H1 (cell line): Measurements from ENCODE around the gene ARID2. TPM values are rescaled to one million over a fixed set of nuclear protein-coding genes. Genes with fewer than 3 reads are reported as not detected.

Experiments used
- CTCF ChIA-PET: fragments of 300-600 bp; sonication (Branson Sonifier 250); formaldehyde crosslinking; loops from one replicate; lab custom pipeline; 2021; ENCODE audit not compliant: partially characterized antibody; lab: Charles Lee
- POLR2A ChIA-PET: fragments of 300-600 bp; sonication (Branson Sonifier 250); formaldehyde crosslinking; loops from one replicate; lab custom pipeline; 2021; ENCODE audit warnings: inconsistent platforms; ENCODE audit not compliant: partially characterized antibody; lab: Charles Lee
- DNase-seq, 2 experiments: peaks; one replicate each; pipeline versions ENCODE4 v3.0.0 to v3.0.0-alpha.2; 2010 to 2022; ENCODE audit warnings: low spot score in 2 of 2, low read depth in 1 of 2, mixed read lengths in 1 of 2
- FAIRE-seq: peaks from 2 replicates; lab custom pipeline; 2011; peaks lifted over from hg19 to GRCh38; lab: Jason Lieb, UNC
- H2AFZ ChIP-seq: 2 replicates; pipeline ENCODE4 v1.8.1; 2012; ENCODE audit warnings: low read length, inconsistent platforms
- H2AK5ac ChIP-seq: 2 replicates; pipeline ENCODE4 v1.6.1; 2013; ENCODE audit warnings: low read depth, low read length
- H2BK120ac ChIP-seq: replicated peaks from 2 replicates; pipeline ENCODE3; 2013; ENCODE audit warnings: low read depth, low read length, inconsistent platforms
- H2BK12ac ChIP-seq: 2 replicates; pipeline ENCODE4 v1.6.1; 2013; ENCODE audit warnings: low read depth, low read length
- H2BK15ac ChIP-seq: 2 replicates; pipeline ENCODE4 v1.6.1; 2013; ENCODE audit warnings: low read length
- H2BK20ac ChIP-seq: 2 replicates; pipeline ENCODE4 v1.6.1; 2013; ENCODE audit warnings: low read length
- H2BK5ac ChIP-seq: 2 replicates; pipeline ENCODE4 v1.6.1; 2013; ENCODE audit warnings: low read depth, low read length
- H3K14ac ChIP-seq: 2 replicates; pipeline ENCODE4 v1.6.1; 2013; ENCODE audit warnings: inconsistent platforms; ENCODE audit not compliant: insufficient read length
- H3K18ac ChIP-seq: 2 replicates; pipeline ENCODE4 v1.6.1; 2013; ENCODE audit warnings: low read length; ENCODE audit errors: extremely low read depth
- H3K23ac ChIP-seq: 2 replicates; pipeline ENCODE4 v1.6.1; 2013; ENCODE audit warnings: inconsistent platforms; ENCODE audit not compliant: insufficient read length
- H3K23me2 ChIP-seq: 2 replicates; pipeline ENCODE4 v1.6.1; 2013; ENCODE audit warnings: low read depth, low read length
- H3K27ac ChIP-seq: 2 replicates; pipeline ENCODE4 v1.6.1; 2011; ENCODE audit warnings: low read depth, low read length, inconsistent platforms
- H3K27me3 ChIP-seq, 4 experiments: replicated peaks in 1 of 4; 1 replicate in 1 of 4; 2 replicates in 3 of 4; pipeline versions ENCODE4 v1.6.1 to v1.8.1; 2011 to 2013; ENCODE audit warnings: low read length in 3 of 4, mild to moderate bottlenecking in 3 of 4, inconsistent platforms in 2 of 4, mixed read lengths in 2 of 4, moderate library complexity in 1 of 4; ENCODE audit not compliant: control insufficient read depth in 3 of 4, insufficient read depth in 3 of 4; ENCODE audit errors: extremely low read depth in 1 of 4
- H3K36me3 ChIP-seq, 4 experiments: 2 replicates each; pipeline versions ENCODE4 v1.6.1 to v1.8.1; 2011 to 2013; ENCODE audit warnings: mild to moderate bottlenecking in 4 of 4, low read length in 3 of 4, moderate library complexity in 2 of 4, control low read depth in 1 of 4, inconsistent platforms in 1 of 4; ENCODE audit not compliant: insufficient read depth in 4 of 4, control insufficient read depth in 2 of 4
- H3K4ac ChIP-seq: replicated peaks from 2 replicates; pipeline ENCODE3; 2013; ENCODE audit warnings: low read length, low read depth, mixed read lengths, inconsistent platforms; ENCODE audit not compliant: insufficient read length
- H3K4me1 ChIP-seq, 4 experiments: replicated peaks in 1 of 4; 1 replicate in 1 of 4; 2 replicates in 3 of 4; pipeline versions ENCODE4 v1.6.1 to v1.8.1; 2011 to 2013; ENCODE audit warnings: low read length in 3 of 4, inconsistent platforms in 2 of 4, mixed read lengths in 1 of 4; ENCODE audit not compliant: insufficient read depth in 4 of 4, control insufficient read depth in 3 of 4
- H3K4me2 ChIP-seq, 2 experiments: 2 replicates each; pipeline versions ENCODE4 v1.6.1 to v1.8.1; 2011 to 2013; ENCODE audit warnings: low read depth in 2 of 2, low read length in 2 of 2, control low read depth in 1 of 2, inconsistent platforms in 1 of 2, mild to moderate bottlenecking in 1 of 2; ENCODE audit not compliant: insufficient read depth in 1 of 2
- H3K4me3 ChIP-seq, 4 experiments: fragments of 200-600, 300-600 bp in 1 of 4; sonication (generic), shearing (Covaris generic), sonication (Bioruptor Twin) in 1 of 4; 2 replicates each; pipeline versions ENCODE4 v1.5.1 to v1.8.1; 2011 to 2016; ENCODE audit warnings: low read length in 4 of 4, low read depth in 3 of 4, control low read depth in 2 of 4, inconsistent platforms in 2 of 4, mild to moderate bottlenecking in 2 of 4, mixed read lengths in 1 of 4, moderate library complexity in 1 of 4; ENCODE audit not compliant: insufficient read depth in 2 of 4; ENCODE audit errors: extremely low read depth in 1 of 4
- H3K56ac ChIP-seq: replicated peaks from 2 replicates; pipeline ENCODE3; 2013; ENCODE audit warnings: low read depth, mild to moderate bottlenecking, mixed read lengths, low read length, inconsistent platforms; ENCODE audit not compliant: insufficient read length
- H3K79me1 ChIP-seq: 2 replicates; pipeline ENCODE4 v1.6.1; 2013; ENCODE audit warnings: low read depth, low read length, control low read depth
- H3K79me2 ChIP-seq, 2 experiments: 2 replicates each; pipeline versions ENCODE4 v1.6.1 to v1.8.1; 2012 to 2013; ENCODE audit warnings: low read length in 2 of 2, mild to moderate bottlenecking in 2 of 2, inconsistent platforms in 1 of 2; ENCODE audit not compliant: insufficient read depth in 2 of 2, control insufficient read depth in 1 of 2
- H3K9ac ChIP-seq, 4 experiments: replicated peaks in 1 of 4; 1 replicate in 1 of 4; 2 replicates in 3 of 4; pipeline versions ENCODE4 v1.6.1 to v1.8.1; 2011 to 2013; ENCODE audit warnings: low read depth in 3 of 4, low read length in 3 of 4, control low read depth in 2 of 4, mild to moderate bottlenecking in 2 of 4, moderate library complexity in 2 of 4, inconsistent platforms in 1 of 4; ENCODE audit errors: extremely low read depth in 1 of 4
- H3K9me3 ChIP-seq, 2 experiments: 2 replicates each; pipeline versions ENCODE4 v1.6.1 to v1.8.1; 2012 to 2013; ENCODE audit warnings: mild to moderate bottlenecking in 2 of 2, moderate library complexity in 2 of 2, control low read depth in 1 of 2, inconsistent platforms in 1 of 2, low read depth in 1 of 2, low read length in 1 of 2, mixed read lengths in 1 of 2; ENCODE audit not compliant: insufficient read depth in 2 of 2
- H4K20me1 ChIP-seq, 2 experiments: replicated peaks in 1 of 2; 2 replicates each; pipeline versions ENCODE3 to v1.8.1; 2011 to 2013; ENCODE audit warnings: inconsistent platforms in 2 of 2, low read length in 2 of 2, mild to moderate bottlenecking in 1 of 2; ENCODE audit not compliant: insufficient read depth in 2 of 2, control insufficient read depth in 1 of 2
- H4K5ac ChIP-seq: 2 replicates; pipeline ENCODE4 v1.6.1; 2013; ENCODE audit warnings: low read length, low read depth, mixed read lengths, inconsistent platforms; ENCODE audit not compliant: insufficient read length
- H4K8ac ChIP-seq: 2 replicates; pipeline ENCODE4 v1.8.0; 2013; ENCODE audit warnings: mild to moderate bottlenecking, moderate library complexity, low read length, inconsistent platforms; ENCODE audit not compliant: insufficient read depth; ENCODE audit errors: extremely low read depth
- H4K91ac ChIP-seq: replicated peaks from 2 replicates; pipeline ENCODE3; 2013; ENCODE audit warnings: low read length, mixed read lengths, inconsistent platforms; ENCODE audit not compliant: insufficient read length
- CHD2 ChIP-seq: IDR thresholded peaks from 2 replicates; pipeline ENCODE4 v1.6.1; 2012; ENCODE audit warnings: low read length, improper control_type of control experiment
- EP300 ChIP-seq, 2 experiments: IDR thresholded peaks; 1 replicate in 1 of 2; 2 replicates in 1 of 2; pipeline ENCODE4 v1.6.1; 2011 to 2012; ENCODE audit warnings: low read depth in 2 of 2, low read length in 2 of 2, mild to moderate bottlenecking in 2 of 2, borderline replicate concordance in 1 of 2, inconsistent platforms in 1 of 2, moderate library complexity in 1 of 2
- GTF2F1 ChIP-seq: IDR thresholded peaks from 2 replicates; pipeline ENCODE4 v1.6.1; 2012; ENCODE audit warnings: low read depth, low read length, improper control_type of control experiment, borderline replicate concordance
- JUND ChIP-seq: IDR thresholded peaks from 2 replicates; pipeline ENCODE4 v1.6.1; 2011; ENCODE audit warnings: mild to moderate bottlenecking, improper control_type of control experiment, low read length
- NANOG ChIP-seq: IDR thresholded peaks from 2 replicates; pipeline ENCODE4 v1.6.1; 2011; ENCODE audit warnings: low read length, low read depth, mild to moderate bottlenecking, inconsistent platforms; ENCODE audit not compliant: insufficient read depth, poor library complexity, severe bottlenecking
- SP2 ChIP-seq: IDR thresholded peaks from 2 replicates; pipeline ENCODE4 v1.6.1; 2012; ENCODE audit warnings: mild to moderate bottlenecking, low read length, inconsistent platforms
- TAF1 ChIP-seq: IDR thresholded peaks from 2 replicates; pipeline ENCODE4 v1.6.1; 2011; ENCODE audit warnings: mild to moderate bottlenecking, low read depth, low read length
- TBP ChIP-seq: IDR thresholded peaks from 2 replicates; pipeline ENCODE4 v1.6.1; 2011; ENCODE audit warnings: low read depth, low read length, improper control_type of control experiment
- WGBS, 2 experiments: shearing (Covaris generic) in 1 of 2; methylation state at CpG; one replicate each; pipeline versions ENCODE4 v1.1.6 to v1.1.7; 2013 to 2015; ENCODE audit warnings: low lambda C conversion rate in 2 of 2, mixed read lengths in 2 of 2, inconsistent platforms in 1 of 2, low coverage in 1 of 2, missing lambda C conversion rate in 1 of 2; ENCODE audit not compliant: insufficient replicate concordance in 2 of 2, insufficient coverage in 1 of 2, insufficient read length in 1 of 2; ENCODE audit errors: extremely low coverage in 1 of 2, missing lambda C conversion rate in 1 of 2; 5-methylcytosine and 5-hydroxymethylcytosine counted together
- polyA plus RNA-seq, 7 experiments: library from polyadenylated mRNA; depleted of rRNA in 3 of 7; stranded (reverse) in 5 of 7; unstranded in 2 of 7; fragments of >200 nt in 5 of 7; fragments of 200-250 nt in 2 of 7; gene quantifications; 1 replicate in 5 of 7; 2 replicates in 1 of 7; 4 replicates in 1 of 7; pipeline versions ENCODE4 v1.2.1 to v1.2.3, GENCODE V29; 2011 to 2013; ENCODE audit warnings: missing spikeins in 2 of 7, mixed read lengths in 2 of 7
- total RNA-seq: library from RNA; stranded (reverse); fragmentation: NEBNext Ultra II Directional; extraction: Animal tissue kit (Norgen Biotek cat#: 25700); gene quantifications from 2 replicates; pipeline ENCODE4 v1.2.1, GENCODE V29; 2021

The ARID2 gene
- total and polyA plus RNA-seq, 2 of the 8 experiments (the other 6 are each of a cell fraction or from before 2014, with no cell fraction given): 32.0 to 45.2 TPM

DNA sequence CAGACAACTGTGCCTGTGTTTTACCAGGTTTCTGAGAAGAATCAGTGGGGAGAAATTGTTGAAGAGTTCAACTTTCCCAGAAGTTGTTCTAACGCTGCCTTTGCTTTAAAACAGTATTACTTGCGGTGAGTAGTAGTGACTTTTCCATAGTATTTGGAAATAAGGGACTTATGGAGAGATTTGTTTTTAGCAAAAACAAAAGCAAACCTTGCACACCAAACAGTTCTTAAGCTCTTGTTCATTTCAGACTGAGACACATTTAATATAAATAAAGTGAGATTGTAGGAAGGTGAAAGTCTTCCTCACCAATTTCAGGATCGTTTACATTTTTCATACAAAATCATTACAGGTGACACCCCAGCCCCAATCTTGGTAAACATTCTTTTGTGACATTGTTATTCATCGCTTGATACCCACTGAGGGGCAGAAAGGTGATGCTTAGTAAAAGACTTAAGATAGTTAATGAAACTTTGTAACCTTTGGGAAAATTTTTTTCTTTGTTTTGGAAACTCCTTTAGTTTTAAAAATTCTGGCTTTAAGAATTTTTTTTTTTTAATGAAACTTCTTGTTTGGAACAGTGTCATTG, 1.8 kb downstream of the ARID2 start:
- no peaks in the 10 kb centered on the region for H3K27me3 ChIP-seq
- no peak overlapping the region for H2BK12ac ChIP-seq
- WGBS, 2 experiments: 2% methylated on average over 4 of the region's 4 CpGs; no CpG with 5 or more reads in 1 of the 2 experiments
- H3K27ac ChIP-seq: peak overlapping the region; percentile 54
- H4K20me1 ChIP-seq: no peaks in the 10 kb centered on the region
- H3K14ac ChIP-seq: no peak overlapping the region
- H3K9ac ChIP-seq: peak overlapping the region; percentile 5 to 91 (median 68)
- H4K5ac ChIP-seq: peak overlapping the region; percentile 95
- peak overlapping the region; percentile 70 to 81 for H3K4me2 ChIP-seq
- DNase-seq (no peak), FAIRE-seq (no peak)
- peaks cover 0 to 20% (median 0%) of the 10 kb centered on the region in 4 experiments; a peak in 3 of 8 replicates for H3K36me3 ChIP-seq
- no peak overlapping the region for H2AK5ac ChIP-seq
- peak overlapping the region; percentile 48 for H2BK120ac ChIP-seq
- H4K91ac ChIP-seq: no peak overlapping the region
- ChIA-PET CTCF (interaction anchor here (1.6 kb wide), 1 partner anchor 11 kb away, joined by 4 read pairs; no protein-coding TSS in a partner anchor), POLR2A (interaction anchor here (1.5 kb wide), 1 partner anchor 16 kb away, joined by 3 read pairs; no protein-coding TSS in a partner anchor)
- peak overlapping the region; percentile 76 to 93 (median 87) for H3K4me3 ChIP-seq
- H3K4ac ChIP-seq: peak overlapping the region; percentile 57
- H3K23me2 ChIP-seq: peaks cover 12% of the 10 kb centered on the region
- no peaks in the 10 kb centered on the region for H3K9me3 ChIP-seq
- no peak overlapping the region for H2AFZ ChIP-seq
- no peak overlapping the region for H3K56ac ChIP-seq
- 0 out of 2 replicates have a peak overlapping the region, but pooled peaks have one; percentile 3 for H2BK5ac ChIP-seq
- H3K18ac ChIP-seq: no peak overlapping the region; the same call in 1 of the 2 replicates
- peaks cover 10 to 59% of the 10 kb centered on the region in 2 experiments; a peak in 3 of 4 replicates for H3K79me2 ChIP-seq
- H3K79me1 ChIP-seq: no peaks in the 10 kb centered on the region
- no peak overlapping the region for H3K23ac ChIP-seq
- H3K4me1 ChIP-seq: no peaks in the 10 kb centered on the region; a peak in 1 of 7 replicates
- no peak overlapping the region for H2BK15ac ChIP-seq
- no peak overlapping the region for H4K8ac ChIP-seq
- H2BK20ac ChIP-seq: no peak overlapping the region
- no peak for TF ChIP-seq TBP
- TF ChIP-seq NANOG: peak; percentile 89
- no peak for TF ChIP-seq SP2
- peak in 1 of 2 experiments; percentile 43; a peak in 1 of 3 replicates for TF ChIP-seq EP300 (IDR thresholded peaks at IDR 0.05; ENCODE audit: borderline replicate concordance in 1 of 2, low read depth in 2 of 2, low read length in 2 of 2)
- TF ChIP-seq TAF1: no peak
- no peak for TF ChIP-seq JUND
- no peak for TF ChIP-seq CHD2
- no peak for TF ChIP-seq GTF2F1
